ENCODE data around the gene OPTN.

Gene OPTN

GRCh38 chr10:13180788-13181187 is 80.8 kb downstream of the OPTN start:
- no peak for DNase-seq (ENCODE audit: low read depth in 2 of 2, low spot score in 1 of 2)

GRCh38 chr10:13182424-13182823 is 82.5 kb downstream of the OPTN start:
- DNase-seq (ENCODE audit: low read depth in 2 of 2, low spot score in 1 of 2) = no peak

GRCh38 chr10:13183625-13184024 is 83.7 kb downstream of the OPTN start:
- no peak for DNase-seq (ENCODE audit: low read depth in 2 of 2, low spot score in 1 of 2)

GRCh38 chr10:13184276-13184675 is 84.3 kb downstream of the OPTN start:
- no peak for DNase-seq (ENCODE audit: low read depth in 2 of 2, low spot score in 1 of 2)

GRCh38 chr10:13184730-13185514 is 85.0 kb downstream of the OPTN start:
- no peak for DNase-seq (ENCODE audit: low read depth in 2 of 2, low spot score in 1 of 2)

- no peak for DNase-seq (ENCODE audit: low read depth in 2 of 2, low spot score in 1 of 2)
Observed at GRCh38 chr10:13187135-13187534, 87.2 kb downstream of the OPTN start.

All from stimulated activated CD8-positive, alpha-beta memory T cell treated with anti-CD3 and anti-CD28 coated beads, Interleukin-4, amount 100 ng/mL, for 1 hour (primary cell).